ENCODE data around the gene KIR2DL1.

GRCh38 chr19:54725321-54725720 lies 44.3 kb upstream of the KIR2DL1 start:
- TF ChIP-seq CTCF (IDR thresholded peaks at IDR 0.05) = no peak
- TF ChIP-seq POLR2AphosphoS5 (IDR thresholded peaks at IDR 0.05) = no peak
- no peak for TF ChIP-seq EP300 (IDR thresholded peaks at IDR 0.05)
